ENCODE results near the gene TECPR2.

The TECPR2 gene

DNA sequence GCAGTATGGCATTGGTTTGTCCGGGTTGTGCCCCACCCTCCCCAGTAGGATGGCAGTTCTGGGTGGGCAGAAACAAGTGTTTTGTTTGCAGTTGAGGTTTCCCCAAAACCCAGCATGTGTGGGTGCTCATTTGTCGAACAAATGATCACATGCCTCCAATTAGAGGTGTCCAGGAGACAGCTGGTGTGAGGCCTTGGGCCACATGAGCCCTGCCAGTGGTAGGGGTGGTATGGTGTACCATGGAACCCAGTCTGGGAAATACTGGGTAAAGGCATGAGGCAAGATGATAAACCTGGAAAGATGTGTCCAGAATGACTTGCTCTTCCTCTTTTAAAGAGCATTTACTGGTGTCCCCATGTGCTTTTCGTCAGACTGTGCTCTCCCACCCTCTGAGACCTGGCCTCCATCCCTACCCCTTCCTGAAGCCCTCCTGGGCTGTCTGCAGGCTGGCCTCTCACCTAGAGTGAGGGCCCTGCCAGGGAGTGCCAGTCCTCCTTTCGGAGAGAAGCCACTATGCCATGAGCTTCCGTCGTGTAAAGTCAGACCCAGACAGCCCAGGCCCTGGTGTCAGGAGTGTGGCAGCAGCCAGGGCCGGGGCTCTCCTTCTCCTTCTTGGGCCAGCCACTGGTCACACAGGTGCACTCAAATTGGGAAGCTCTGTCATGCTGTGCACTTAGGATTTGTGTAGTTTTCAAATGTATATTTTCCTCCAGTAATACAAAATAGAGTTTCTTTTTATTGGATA is 129.2 kb downstream of the TECPR2 start:
- TF ChIP-seq, protein P1, sequence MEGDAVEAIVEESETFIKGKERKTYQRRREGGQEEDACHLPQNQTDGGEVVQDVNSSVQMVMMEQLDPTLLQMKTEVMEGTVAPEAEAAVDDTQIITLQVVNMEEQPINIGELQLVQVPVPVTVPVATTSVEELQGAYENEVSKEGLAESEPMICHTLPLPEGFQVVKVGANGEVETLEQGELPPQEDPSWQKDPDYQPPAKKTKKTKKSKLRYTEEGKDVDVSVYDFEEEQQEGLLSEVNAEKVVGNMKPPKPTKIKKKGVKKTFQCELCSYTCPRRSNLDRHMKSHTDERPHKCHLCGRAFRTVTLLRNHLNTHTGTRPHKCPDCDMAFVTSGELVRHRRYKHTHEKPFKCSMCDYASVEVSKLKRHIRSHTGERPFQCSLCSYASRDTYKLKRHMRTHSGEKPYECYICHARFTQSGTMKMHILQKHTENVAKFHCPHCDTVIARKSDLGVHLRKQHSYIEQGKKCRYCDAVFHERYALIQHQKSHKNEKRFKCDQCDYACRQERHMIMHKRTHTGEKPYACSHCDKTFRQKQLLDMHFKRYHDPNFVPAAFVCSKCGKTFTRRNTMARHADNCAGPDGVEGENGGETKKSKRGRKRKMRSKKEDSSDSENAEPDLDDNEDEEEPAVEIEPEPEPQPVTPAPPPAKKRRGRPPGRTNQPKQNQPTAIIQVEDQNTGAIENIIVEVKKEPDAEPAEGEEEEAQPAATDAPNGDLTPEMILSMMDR (IDR thresholded peaks at IDR 0.05; ENCODE audit: low read depth, low read length, missing control alignments) = no peak
- in situ Hi-C loops (cut with HindIII; ENCODE audit: low sequenced_read_pairs) = no loop called here
- no peak for DNase-seq (ENCODE audit: low read depth)
- H3K4me3 ChIP-seq (ENCODE audit: low read depth, low read length) = no peak overlapping the region

DNA sequence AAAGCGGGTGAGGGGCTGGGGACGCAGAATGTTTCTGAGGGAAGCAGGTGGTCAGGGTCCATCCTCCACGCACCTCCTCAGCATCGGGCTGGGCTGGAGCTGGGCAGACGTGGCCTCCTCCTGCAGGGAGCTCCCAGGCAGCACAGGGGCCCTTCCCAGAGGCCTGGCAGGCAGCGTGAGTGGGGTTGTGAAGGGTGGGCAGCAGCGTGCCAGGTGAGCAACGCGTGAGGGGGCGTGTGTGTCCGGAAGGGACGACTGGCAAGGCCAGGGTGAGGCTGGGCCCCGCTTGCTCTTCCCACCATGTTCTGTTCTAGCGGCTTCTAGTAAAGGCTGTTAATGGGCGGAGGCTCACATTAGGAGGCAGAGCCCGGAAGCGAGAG is 129.8 kb downstream of the TECPR2 start:
- TF ChIP-seq, protein P1 (IDR thresholded peaks at IDR 0.05; ENCODE audit: low read depth, low read length, missing control alignments) = no peak
- in situ Hi-C loops (cut with HindIII; ENCODE audit: low sequenced_read_pairs) = no loop called here
- no peak overlapping the region for H3K4me3 ChIP-seq (ENCODE audit: low read depth, low read length)
- no peak for DNase-seq (ENCODE audit: low read depth)

DNA sequence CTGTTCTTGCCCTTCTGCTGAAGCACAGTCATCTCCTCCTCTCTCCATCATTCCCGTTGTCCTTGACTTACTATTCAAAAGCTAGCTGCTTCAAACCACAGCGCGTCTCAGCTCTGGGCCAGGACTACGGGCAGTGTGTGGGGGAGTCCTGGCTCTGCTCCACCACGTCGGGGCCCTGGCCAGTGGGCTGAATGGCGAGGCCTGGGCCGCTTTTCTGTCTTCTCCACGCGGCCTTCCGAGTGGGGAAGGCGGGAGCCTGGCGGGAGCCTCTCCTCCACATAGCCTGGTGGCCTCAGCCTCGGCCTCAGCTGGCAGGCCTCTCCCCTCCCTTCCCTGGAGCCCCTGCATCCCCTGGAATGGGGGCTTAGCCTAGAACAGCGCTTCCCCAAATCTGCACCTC is 130.4 kb downstream of the TECPR2 start:
- in situ Hi-C loops (cut with HindIII; ENCODE audit: low sequenced_read_pairs) = no loop called here
- DNase-seq (ENCODE audit: low read depth) = no peak
- H3K4me3 ChIP-seq (ENCODE audit: low read depth, low read length) = no peak overlapping the region

DNA sequence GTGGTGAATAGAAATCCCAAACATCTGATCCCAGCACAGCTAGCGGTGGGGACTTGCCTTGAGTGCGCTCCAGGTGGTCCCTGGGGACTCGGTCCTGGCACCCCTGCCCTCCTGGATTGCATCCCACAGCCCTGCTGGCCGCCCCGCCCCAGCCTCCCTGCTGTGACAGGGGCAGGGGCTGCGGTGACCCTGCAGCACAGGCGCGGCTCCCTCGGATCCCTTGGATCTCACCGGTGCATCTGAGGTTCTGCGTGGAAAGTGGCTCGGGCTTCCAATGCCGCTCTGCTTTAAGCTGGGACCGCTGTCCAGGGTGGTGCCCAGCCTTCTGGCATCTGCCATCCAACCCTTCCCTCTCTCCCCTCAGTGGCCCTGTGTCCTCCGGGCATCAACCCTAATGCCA is 130.8 kb downstream of the TECPR2 start:
- TF ChIP-seq, protein P1 (IDR thresholded peaks at IDR 0.05; ENCODE audit: low read depth, low read length, missing control alignments) = no peak
- DNase-seq (ENCODE audit: low read depth) = no peak

More for the DNA sequence above, 130.4 kb downstream of the TECPR2 start:
- TF ChIP-seq, protein P1 (IDR thresholded peaks at IDR 0.05; ENCODE audit: low read depth, low read length, missing control alignments) = no peak

DNA sequence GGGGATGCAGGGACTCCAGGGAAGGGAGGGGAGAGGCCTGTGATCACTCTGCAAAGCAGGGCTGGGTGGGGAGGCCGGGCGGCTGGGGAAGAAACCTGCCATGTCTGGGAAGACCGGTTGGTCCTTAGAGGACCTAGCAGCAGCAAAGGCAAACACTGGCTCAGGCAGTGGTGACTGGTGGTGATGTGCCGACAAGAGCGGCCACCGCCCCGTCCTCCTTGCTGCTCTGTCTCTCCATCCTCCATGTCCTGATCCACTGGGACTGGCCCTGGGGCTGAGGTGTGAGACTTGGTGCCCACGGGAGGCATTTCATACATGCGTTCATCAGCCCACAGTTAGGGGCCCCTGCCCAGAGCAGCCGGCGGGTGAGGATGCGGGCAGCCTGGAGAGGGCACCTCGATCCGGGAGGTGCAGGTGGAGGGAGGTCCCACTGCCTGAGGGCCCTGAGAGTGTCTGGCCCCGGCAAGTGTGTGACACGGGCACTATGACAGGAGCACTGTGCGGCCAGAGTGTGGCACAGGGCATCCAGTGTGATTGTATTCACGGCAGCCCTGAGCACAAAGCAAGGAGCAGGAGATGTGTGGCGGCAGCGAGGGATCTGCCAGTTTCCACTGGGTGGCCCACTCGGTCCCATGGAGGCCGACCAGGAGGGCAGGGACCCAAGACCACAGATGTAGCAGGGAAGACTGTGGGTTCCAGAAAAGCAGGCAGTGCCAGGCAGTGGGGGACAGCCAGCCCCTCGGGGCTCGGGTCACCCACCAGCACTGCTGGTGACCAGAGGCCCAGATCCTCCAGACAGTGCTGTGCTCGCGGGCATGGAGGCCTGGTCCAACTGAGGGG is 133.0 kb downstream of the TECPR2 start:
- H3K4me3 ChIP-seq (ENCODE audit: low read depth, low read length) = no peak overlapping the region
- TF ChIP-seq, protein P1 (IDR thresholded peaks at IDR 0.05; ENCODE audit: low read depth, low read length, missing control alignments) = no peak
- no peak for DNase-seq (ENCODE audit: low read depth)
- in situ Hi-C loops (cut with HindIII; ENCODE audit: low sequenced_read_pairs) = no loop called here

More for the DNA sequence above, 130.8 kb downstream of the TECPR2 start:
- no peak overlapping the region for H3K4me3 ChIP-seq (ENCODE audit: low read depth, low read length)
- in situ Hi-C loops (cut with HindIII; ENCODE audit: low sequenced_read_pairs) = no loop called here

DNA sequence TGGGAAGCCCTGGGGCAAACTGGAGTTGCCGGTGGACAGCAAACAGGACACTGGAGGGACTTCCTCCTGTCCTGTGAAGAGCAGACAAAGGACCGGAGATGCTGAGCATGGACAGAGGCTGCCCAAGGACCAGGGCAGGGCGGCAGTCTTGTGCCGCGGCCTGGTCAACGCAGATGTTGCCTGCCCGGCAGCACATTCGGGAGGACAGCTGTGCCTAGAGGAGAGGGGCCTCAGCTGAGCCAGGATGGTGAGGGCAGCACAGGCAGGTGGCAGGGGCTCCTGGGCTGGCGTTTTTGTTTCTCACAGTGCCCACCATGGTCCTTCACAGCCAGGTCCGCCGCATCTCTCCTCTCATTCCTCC is 133.6 kb downstream of the TECPR2 start:
- TF ChIP-seq, protein P1 (IDR thresholded peaks at IDR 0.05; ENCODE audit: low read depth, low read length, missing control alignments) = no peak
- in situ Hi-C loops (cut with HindIII; ENCODE audit: low sequenced_read_pairs) = no loop called here
- H3K4me3 ChIP-seq (ENCODE audit: low read depth, low read length) = no peak overlapping the region
- DNase-seq (ENCODE audit: low read depth) = no peak

Measured in astrocyte of the cerebellum (primary cell).